Measurements from ENCODE around the gene TTPAL.

DNA sequence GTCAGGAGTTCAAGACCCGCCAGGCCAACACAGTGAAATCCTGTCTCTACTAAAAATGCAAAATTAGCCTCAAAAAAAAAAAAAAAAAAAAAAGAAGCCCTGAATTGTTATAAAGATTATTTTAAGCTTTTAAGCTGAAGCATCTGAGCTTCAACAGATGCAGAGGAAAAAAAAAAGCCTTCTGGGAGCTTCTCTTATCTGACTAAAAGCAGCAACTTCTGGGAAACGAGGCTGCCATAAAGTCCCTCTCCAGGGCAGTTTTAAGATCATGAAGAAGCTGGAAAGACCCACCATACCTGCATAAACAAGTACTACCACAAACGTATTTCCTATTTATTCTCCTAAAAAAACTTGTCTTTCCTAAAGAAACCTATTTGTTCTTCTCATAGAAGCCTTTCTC, 42.6 kb downstream of the TTPAL start:
- TF ChIP-seq, protein P1, sequence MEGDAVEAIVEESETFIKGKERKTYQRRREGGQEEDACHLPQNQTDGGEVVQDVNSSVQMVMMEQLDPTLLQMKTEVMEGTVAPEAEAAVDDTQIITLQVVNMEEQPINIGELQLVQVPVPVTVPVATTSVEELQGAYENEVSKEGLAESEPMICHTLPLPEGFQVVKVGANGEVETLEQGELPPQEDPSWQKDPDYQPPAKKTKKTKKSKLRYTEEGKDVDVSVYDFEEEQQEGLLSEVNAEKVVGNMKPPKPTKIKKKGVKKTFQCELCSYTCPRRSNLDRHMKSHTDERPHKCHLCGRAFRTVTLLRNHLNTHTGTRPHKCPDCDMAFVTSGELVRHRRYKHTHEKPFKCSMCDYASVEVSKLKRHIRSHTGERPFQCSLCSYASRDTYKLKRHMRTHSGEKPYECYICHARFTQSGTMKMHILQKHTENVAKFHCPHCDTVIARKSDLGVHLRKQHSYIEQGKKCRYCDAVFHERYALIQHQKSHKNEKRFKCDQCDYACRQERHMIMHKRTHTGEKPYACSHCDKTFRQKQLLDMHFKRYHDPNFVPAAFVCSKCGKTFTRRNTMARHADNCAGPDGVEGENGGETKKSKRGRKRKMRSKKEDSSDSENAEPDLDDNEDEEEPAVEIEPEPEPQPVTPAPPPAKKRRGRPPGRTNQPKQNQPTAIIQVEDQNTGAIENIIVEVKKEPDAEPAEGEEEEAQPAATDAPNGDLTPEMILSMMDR (IDR thresholded peaks at IDR 0.05), result no peak
- no peak for TF ChIP-seq EP300 (IDR thresholded peaks at IDR 0.05)

Measured in gastroesophageal sphincter (tissue), 3 donors.